HCT116 (cell line): ENCODE measurements around the gene WDR82. TPM values are rescaled to one million over a fixed set of nuclear protein-coding genes. Genes with fewer than 3 reads are reported as not detected.
A peak's percentile ranks its signal among the peaks of the same experiment; 100 is the strongest.

Experiments
- ATAC-seq: fragments of 200-7000 bp; cut with Tn5 transposase; 2 replicates; pipeline ENCODE4 v1.9.1; 2020; ENCODE audit warnings: mild to moderate bottlenecking, moderate library complexity
- BruUV-seq: library from RNA; stranded (reverse); fragments of 400-500 nt; replicated peaks from 2 replicates; lab custom pipeline; 2021; lab: Mats Ljungman, UMichigan
- CTCF ChIA-PET: fragments of 300-600 bp; sonication (Branson Sonifier 250); formaldehyde crosslinking; loops from one replicate; lab custom pipeline; 2021; ENCODE audit warnings: antibody characterized with exemption; lab: Charles Lee
- POLR2A ChIA-PET: fragments of 300-600, 350-600 bp; sonication (Branson Sonifier 250); formaldehyde crosslinking; loops from one replicate; lab custom pipeline; 2021; ENCODE audit warnings: antibody characterized with exemption; lab: Charles Lee
- RAD21 ChIA-PET, 2 experiments: fragments of 300-600 bp; sonication (Branson Sonifier 250); formaldehyde crosslinking; loops; one replicate each; lab custom pipeline; 2023; ENCODE audit warnings: low total read pairs in 2 of 2; ENCODE audit not compliant: uncharacterized antibody in 2 of 2, unreplicated experiment in 2 of 2, low non-redundant PET in 1 of 2; lab: Charles Lee
- DNase-seq: peaks from one replicate; pipeline ENCODE4 v3.0.0-alpha.2; 2010; ENCODE audit warnings: low read depth, low spot score
- H2AFZ ChIP-seq: fragments of 200-600 bp; shearing (Covaris generic), sonication (generic); 2 replicates; pipeline ENCODE4 v1.6.1; 2017; ENCODE audit warnings: low read depth, mixed run types, mixed read lengths, antibody characterized with exemption, low read length; ENCODE audit not compliant: poor library complexity, severe bottlenecking
- H3K27ac ChIP-seq: 2 replicates; pipeline ENCODE4 v1.5.1; 2012; ENCODE audit warnings: low read depth, low read length
- H3K27me3 ChIP-seq: fragments of 200-600 bp; sonication (generic); 2 replicates; pipeline ENCODE4 v1.6.1; 2016; ENCODE audit warnings: mixed run types, low read length, mixed read lengths; ENCODE audit not compliant: insufficient read depth
- H3K36me3 ChIP-seq, 2 experiments: fragments of 200-500 bp in 1 of 2; fragments of 200-600 bp in 1 of 2; sonication (Bioruptor generic) in 1 of 2; sonication (generic) in 1 of 2; 2 replicates each; pipeline versions ENCODE4 v1.5.1 to v1.6.1; 2014 to 2016; ENCODE audit warnings: low read length in 2 of 2, inconsistent platforms in 1 of 2, mixed read lengths in 1 of 2, mixed run types in 1 of 2; ENCODE audit not compliant: insufficient read depth in 2 of 2, control insufficient read depth in 1 of 2
- H3K4me1 ChIP-seq, 2 experiments: fragments of 200-600 bp in 1 of 2; sonication (generic) in 1 of 2; 2 replicates each; pipeline versions ENCODE4 v1.5.1 to v1.6.1; 2012 to 2017; ENCODE audit warnings: low read length in 2 of 2, inconsistent platforms in 1 of 2, mild to moderate bottlenecking in 1 of 2, mixed read lengths in 1 of 2, mixed run types in 1 of 2, moderate library complexity in 1 of 2; ENCODE audit not compliant: insufficient read depth in 2 of 2, control insufficient read depth in 1 of 2
- H3K4me2 ChIP-seq: fragments of 200-600 bp; sonication (generic); 2 replicates; pipeline ENCODE4 v1.6.1; 2017; ENCODE audit warnings: mixed run types, low read length, mixed read lengths
- H3K4me3 ChIP-seq, 2 experiments: fragments of 200-600 bp in 1 of 2; sonication (generic) in 1 of 2; replicated peaks in 1 of 2; 2 replicates each; pipeline ENCODE4 v1.5.1; 2011 to 2016; ENCODE audit warnings: low read length in 2 of 2, control low read depth in 1 of 2, low read depth in 1 of 2, mild to moderate bottlenecking in 1 of 2, mixed read lengths in 1 of 2, mixed run types in 1 of 2
- H3K79me2 ChIP-seq: fragments of 200-600 bp; sonication (generic); 2 replicates; pipeline ENCODE4 v1.6.1; 2017; ENCODE audit warnings: mild to moderate bottlenecking, mixed run types, low read length, moderate library complexity, mixed read lengths; ENCODE audit not compliant: insufficient read depth
- H3K9ac ChIP-seq: fragments of 200-600 bp; sonication (generic); 2 replicates; pipeline ENCODE4 v1.6.1; 2016; ENCODE audit warnings: low read length, mixed read lengths
- H3K9me2 ChIP-seq: fragments of 200-600 bp; sonication (generic), shearing (Covaris generic); 2 replicates; pipeline ENCODE4 v1.6.1; 2017; ENCODE audit warnings: mixed run types, mild to moderate bottlenecking, moderate library complexity; ENCODE audit not compliant: insufficient read depth
- H3K9me3 ChIP-seq, 2 experiments: fragments of 200-500 bp in 1 of 2; fragments of 200-600 bp in 1 of 2; sonication (Bioruptor generic) in 1 of 2; sonication (generic) in 1 of 2; 2 replicates each; pipeline ENCODE4 v1.6.1; 2014 to 2017; ENCODE audit warnings: low read length in 2 of 2, mixed read lengths in 2 of 2, inconsistent platforms in 1 of 2, low read depth in 1 of 2, mild to moderate bottlenecking in 1 of 2, mixed run types in 1 of 2, moderate library complexity in 1 of 2; ENCODE audit not compliant: control insufficient read depth in 1 of 2, insufficient read depth in 1 of 2
- H4K20me1 ChIP-seq: fragments of 200-600 bp; sonication (generic), shearing (Covaris generic); 2 replicates; pipeline ENCODE4 v1.6.1; 2017; ENCODE audit warnings: mixed run types, mild to moderate bottlenecking, moderate library complexity; ENCODE audit not compliant: insufficient read depth
- CTCF ChIP-seq, 3 experiments: fragments of 200-600 bp in 1 of 3; sonication (generic) in 1 of 3; IDR thresholded peaks in 2 of 3; conservative IDR thresholded peaks in 1 of 3; 2 replicates each; pipeline ENCODE4 v1.5.1; 2012 to 2017; ENCODE audit warnings: low read depth in 2 of 3, low read length in 2 of 3, antibody characterized with exemption in 1 of 3, borderline replicate concordance in 1 of 3, control low read depth in 1 of 3, mild to moderate bottlenecking in 1 of 3, mixed read lengths in 1 of 3, mixed run types in 1 of 3, moderate library complexity in 1 of 3; ENCODE audit not compliant: insufficient read depth in 1 of 3
- EZH2 ChIP-seq: fragments of 200-600 bp; sonication (generic); IDR thresholded peaks from 2 replicates; pipeline ENCODE4 v1.6.1; 2017; ENCODE audit warnings: antibody characterized with exemption, mixed run types
- RAD21 ChIP-seq: IDR thresholded peaks from 2 replicates; pipeline ENCODE4 v1.6.1; 2012; ENCODE audit warnings: low read depth, mild to moderate bottlenecking
- ZBTB33 ChIP-seq: IDR thresholded peaks from 2 replicates; pipeline ENCODE4 v1.6.1; 2011; ENCODE audit warnings: mild to moderate bottlenecking, low read length, moderate library complexity; ENCODE audit not compliant: insufficient replicate concordance; ENCODE audit errors: extremely low read depth
- ZFX ChIP-seq: fragments of 450-650 bp; IDR thresholded peaks from 2 replicates; pipeline ENCODE4 v1.6.1; 2017
- intact Hi-C: fragments of 100-400 bp; cut with micrococcal nuclease; formaldehyde crosslinking; loops from 2 replicates; pipeline ENCODE4 v1.10.0; 2022
- total RNA-seq: library from RNA; stranded (reverse); gene quantifications from one replicate; pipeline ENCODE4 v1.2.1, GENCODE V29; 2021; ENCODE audit not compliant: unreplicated experiment

The WDR82 gene
- total RNA-seq, 1 experiment from 2014 or later = 89.7 TPM

GRCh38 chr3:52291508-52292181 lies 13.2 kb upstream of the WDR82 start:
- peaks cover 10% of the 10 kb centered on the region for H3K79me2 ChIP-seq
- H3K4me3 ChIP-seq = no peak overlapping the region
- no peaks in the 10 kb centered on the region for H3K9me2 ChIP-seq
- no peak for TF ChIP-seq ZBTB33
- peak; percentile 44 to 81 (median 69) for TF ChIP-seq CTCF (IDR thresholded peaks at IDR 0.05 in 2 of 3, conservative IDR thresholded peaks at IDR 0.05 in 1 of 3; ENCODE audit: borderline replicate concordance in 1 of 3, insufficient read depth in 1 of 3, low read depth in 2 of 3, low read length in 2 of 3)
- TF ChIP-seq RAD21 = peak; percentile 87
- no peak for TF ChIP-seq ZFX
- TF ChIP-seq EZH2 = no peak
- intact Hi-C loops = loop anchor here (1.0 to 5.0 kb wide), 2 partner anchors 48 to 156 kb away; partner anchors contain the start of gene SEMA3G
- RAD21 ChIA-PET = no interaction called here
- peak; percentile 32; the same call in 1 of the 2 replicates for ATAC-seq
- 0 out of 4 replicates have a peak, but pooled peaks cover 0 to 8% of the 10 kb centered on the region in 2 experiments for H3K36me3 ChIP-seq
- no peaks in the 10 kb centered on the region for H3K9me3 ChIP-seq
- CTCF ChIA-PET = interaction anchor here (1.0 to 1.3 kb wide), 2 partner anchors 48 to 93 kb away, joined by 4 to 6 read pairs; no protein-coding TSS in a partner anchor
- DNase-seq = no peak
- no TSS peak for BruUV-seq
- H3K4me1 ChIP-seq = peaks cover 5 to 11% of the 10 kb centered on the region in 2 experiments
- H4K20me1 ChIP-seq = no peaks in the 10 kb centered on the region
- no peak overlapping the region for H3K9ac ChIP-seq
- H3K27ac ChIP-seq = no peak overlapping the region
- no peak overlapping the region for H2AFZ ChIP-seq
- H3K27me3 ChIP-seq = no peaks in the 10 kb centered on the region
- no peak overlapping the region for H3K4me2 ChIP-seq
- POLR2A ChIA-PET = no interaction called here
